Fibroblast of the conjunctiva (primary cell): ENCODE results near the gene WWOX.

Experiments
- DNase-seq: peaks from one replicate; pipeline ENCODE4 v3.0.0-alpha.2; 2010; ENCODE audit warnings: low read depth

The WWOX gene

GRCh38 chr16:78962457-78962929, 863.0 kb downstream of the WWOX start:
- no peak for DNase-seq

- no peak for DNase-seq
Measured at GRCh38 chr16:78967948-78968347, 868.5 kb downstream of the WWOX start.

GRCh38 chr16:78969721-78970120, 870.3 kb downstream of the WWOX start:
- DNase-seq: no peak

GRCh38 chr16:78970650-78971049, 871.2 kb downstream of the WWOX start:
- DNase-seq: no peak

GRCh38 chr16:78972006-78972405, 872.6 kb downstream of the WWOX start:
- DNase-seq: no peak

GRCh38 chr16:78972986-78973385, 873.5 kb downstream of the WWOX start:
- no peak for DNase-seq

- no peak for DNase-seq
Measured at GRCh38 chr16:78976212-78976611, 876.8 kb downstream of the WWOX start.

GRCh38 chr16:78980825-78981224, 881.4 kb downstream of the WWOX start:
- DNase-seq: no peak

GRCh38 chr16:78982096-78982744, 882.8 kb downstream of the WWOX start:
- DNase-seq: no peak

GRCh38 chr16:78984324-78984723, 884.9 kb downstream of the WWOX start:
- no peak for DNase-seq

GRCh38 chr16:78984887-78985464, 885.5 kb downstream of the WWOX start:
- no peak for DNase-seq

GRCh38 chr16:78985716-78986605, 886.5 kb downstream of the WWOX start:
- DNase-seq: no peak

- no peak for DNase-seq
Measured at GRCh38 chr16:78987666-78988065, 888.2 kb downstream of the WWOX start.

GRCh38 chr16:78988361-78988969, 889.0 kb downstream of the WWOX start:
- no peak for DNase-seq

GRCh38 chr16:78990309-78990701, 890.9 kb downstream of the WWOX start:
- no peak for DNase-seq

- no peak for DNase-seq
Measured at GRCh38 chr16:78992001-78992400, 892.5 kb downstream of the WWOX start.

- DNase-seq: no peak
Measured at GRCh38 chr16:78993346-78993745, 893.9 kb downstream of the WWOX start.

GRCh38 chr16:78994135-78994745, 894.8 kb downstream of the WWOX start:
- DNase-seq: no peak

- no peak for DNase-seq
Measured at GRCh38 chr16:78995441-78995840, 896.0 kb downstream of the WWOX start.

- DNase-seq: no peak
Measured at GRCh38 chr16:78996790-78997189, 897.3 kb downstream of the WWOX start.

GRCh38 chr16:78998879-78999278, 899.4 kb downstream of the WWOX start:
- DNase-seq: no peak
